Activated CD4-positive, alpha-beta T cell treated with anti-CD3 and anti-CD28 coated beads, Interleukin-2, amount 10 ng/mL, durations not matched to agents 24 days and 14 days (primary cell): ENCODE measurements around the gene PKMYT1. TPM values are rescaled to one million over a fixed set of nuclear protein-coding genes. Genes with fewer than 3 reads are reported as not detected.

Source experiments
- DNase-seq: peaks from one replicate; pipeline ENCODE4 v3.0.0; 2022
- H3K27ac Mint-ChIP-seq: one replicate; pipeline ENCODE4 v1.8.0; 2022; ENCODE audit warnings: mild to moderate bottlenecking, mixed read lengths
- H3K27me3 Mint-ChIP-seq: one replicate; pipeline ENCODE4 v1.8.0; 2022; ENCODE audit warnings: mixed read lengths
- H3K36me3 Mint-ChIP-seq: one replicate; pipeline ENCODE4 v1.8.0; 2022; ENCODE audit warnings: low read depth, mild to moderate bottlenecking, mixed read lengths
- H3K4me1 Mint-ChIP-seq: one replicate; pipeline ENCODE4 v1.8.0; 2021; ENCODE audit warnings: mixed read lengths
- H3K4me3 Mint-ChIP-seq: one replicate; pipeline ENCODE4 v1.8.0; 2022; ENCODE audit warnings: mild to moderate bottlenecking, moderate library complexity, mixed read lengths
- H3K9me3 Mint-ChIP-seq: one replicate; pipeline ENCODE4 v1.8.0; 2021; ENCODE audit warnings: mixed read lengths
- intact Hi-C: fragments of 100-400 bp; cut with micrococcal nuclease; formaldehyde crosslinking; loops from one replicate; pipeline ENCODE4 v1.15.1; 2023
- total RNA-seq: library from RNA; stranded (reverse); gene quantifications from 2 replicates; pipeline ENCODE4 v1.2.3, GENCODE V29; 2022

Gene PKMYT1
- total RNA-seq, 1 donor from 2014 or later: 152 TPM

- no peak for DNase-seq
- H3K9me3 Mint-ChIP-seq: no peaks in the 10 kb centered on the region
- H3K27ac Mint-ChIP-seq: peak overlapping the region; percentile 83
- peaks cover 21% of the 10 kb centered on the region for H3K4me1 Mint-ChIP-seq
- peaks cover 9% of the 10 kb centered on the region for H3K36me3 Mint-ChIP-seq
- intact Hi-C loops: no loop called here
- peaks cover 6% of the 10 kb centered on the region for H3K27me3 Mint-ChIP-seq
- H3K4me3 Mint-ChIP-seq: peak overlapping the region; percentile 95
These were observed 1.6 kb upstream of the PKMYT1 start for GRCh38 chr16:2981899-2982250.

GRCh38 chr16:2981177-2981898, 1.1 kb upstream of the PKMYT1 start:
- Mint-ChIP-seq H3K9me3 (no peaks in the 10 kb centered on the region), H3K27me3 (peaks cover 6% of the 10 kb centered on the region), H3K4me3 (peak overlapping the region; percentile 95), H3K4me1 (peaks cover 22% of the 10 kb centered on the region), H3K27ac (peak overlapping the region; percentile 85), H3K36me3 (peaks cover 10% of the 10 kb centered on the region)
- intact Hi-C loops: no loop called here
- DNase-seq: peak; percentile 57

GRCh38 chr16:2979669-2980226, 498 bp downstream of the PKMYT1 start:
- Mint-ChIP-seq H3K27me3 (peaks cover 6% of the 10 kb centered on the region), H3K27ac (peak overlapping the region; percentile 84), H3K4me1 (peaks cover 22% of the 10 kb centered on the region), H3K36me3 (peaks cover 12% of the 10 kb centered on the region), H3K9me3 (no peaks in the 10 kb centered on the region), H3K4me3 (peak overlapping the region; percentile 95)
- intact Hi-C loops: loop anchor here (1.0 kb wide), 1 partner anchor 9 kb away; no protein-coding TSS in a partner anchor
- DNase-seq: peak; percentile 81

- H3K4me3 Mint-ChIP-seq: no peak overlapping the region
- H3K9me3 Mint-ChIP-seq: no peaks in the 10 kb centered on the region
- H3K27me3 Mint-ChIP-seq: peaks cover 3% of the 10 kb centered on the region
- H3K36me3 Mint-ChIP-seq: peaks cover 16% of the 10 kb centered on the region
- intact Hi-C loops: no loop called here
- H3K4me1 Mint-ChIP-seq: peaks cover 16% of the 10 kb centered on the region
- DNase-seq: no peak
- H3K27ac Mint-ChIP-seq: no peak overlapping the region
These were observed 2.8 kb downstream of the PKMYT1 start for GRCh38 chr16:2977440-2977839.

- peaks cover 21% of the 10 kb centered on the region for H3K36me3 Mint-ChIP-seq
- no peak overlapping the region for H3K27ac Mint-ChIP-seq
- intact Hi-C loops: no loop called here
These were observed 3.6 kb downstream of the PKMYT1 start for GRCh38 chr16:2976673-2977072.

GRCh38 chr16:2976201-2976600, 4.0 kb downstream of the PKMYT1 start:
- Mint-ChIP-seq H3K4me3 (no peak overlapping the region), H3K9me3 (no peaks in the 10 kb centered on the region), H3K4me1 (peaks cover 15% of the 10 kb centered on the region), H3K27me3 (no peaks in the 10 kb centered on the region), H3K27ac (no peak overlapping the region), H3K36me3 (peaks cover 21% of the 10 kb centered on the region)
- no peak for DNase-seq
- intact Hi-C loops: no loop called here

More at GRCh38 chr16:2976673-2977072, 3.6 kb downstream of the PKMYT1 start:
- DNase-seq: no peak
- Mint-ChIP-seq H3K27me3 (peaks cover under 1% of the 10 kb centered on the region), H3K4me3 (no peak overlapping the region), H3K9me3 (no peaks in the 10 kb centered on the region), H3K4me1 (peaks cover 17% of the 10 kb centered on the region)

GRCh38 chr16:2975161-2975795, 5.0 kb downstream of the PKMYT1 start:
- Mint-ChIP-seq H3K4me1 (peaks cover 19% of the 10 kb centered on the region), H3K9me3 (no peaks in the 10 kb centered on the region), H3K27me3 (no peaks in the 10 kb centered on the region), H3K36me3 (peaks cover 27% of the 10 kb centered on the region), H3K4me3 (no peak overlapping the region), H3K27ac (no peak overlapping the region)
- DNase-seq: no peak
- intact Hi-C loops: no loop called here

GRCh38 chr16:2974319-2975056, 5.8 kb downstream of the PKMYT1 start:
- Mint-ChIP-seq H3K4me1 (peaks cover 20% of the 10 kb centered on the region), H3K9me3 (no peaks in the 10 kb centered on the region)
- intact Hi-C loops: no loop called here

GRCh38 chr16:2973605-2974318, 6.5 kb downstream of the PKMYT1 start:
- DNase-seq: no peak
- intact Hi-C loops: no loop called here
- peaks cover 23% of the 10 kb centered on the region for H3K36me3 Mint-ChIP-seq

More at GRCh38 chr16:2974319-2975056, 5.8 kb downstream of the PKMYT1 start:
- no peak for DNase-seq
- Mint-ChIP-seq H3K4me3 (no peak overlapping the region), H3K27me3 (no peaks in the 10 kb centered on the region), H3K36me3 (peaks cover 24% of the 10 kb centered on the region), H3K27ac (no peak overlapping the region)

GRCh38 chr16:2973093-2973492, 7.2 kb downstream of the PKMYT1 start:
- Mint-ChIP-seq H3K27me3 (peaks cover 4% of the 10 kb centered on the region), H3K9me3 (no peaks in the 10 kb centered on the region), H3K4me3 (no peak overlapping the region), H3K27ac (no peak overlapping the region), H3K36me3 (peaks cover 25% of the 10 kb centered on the region), H3K4me1 (peaks cover 26% of the 10 kb centered on the region)
- intact Hi-C loops: no loop called here
- DNase-seq: no peak

More at GRCh38 chr16:2973605-2974318, 6.5 kb downstream of the PKMYT1 start:
- peaks cover 20% of the 10 kb centered on the region for H3K4me1 Mint-ChIP-seq
- H3K27me3 Mint-ChIP-seq: no peaks in the 10 kb centered on the region
- H3K9me3 Mint-ChIP-seq: no peaks in the 10 kb centered on the region
- no peak overlapping the region for H3K27ac Mint-ChIP-seq
- H3K4me3 Mint-ChIP-seq: no peak overlapping the region

GRCh38 chr16:2971985-2972784, 8.1 kb downstream of the PKMYT1 start:
- peak overlapping the region; percentile 24 for H3K4me3 Mint-ChIP-seq
- H3K27me3 Mint-ChIP-seq: peaks cover 7% of the 10 kb centered on the region
- intact Hi-C loops: loop anchor here (2.0 kb wide), 1 partner anchor 49 kb away; the partner anchor contains the start of gene TNFRSF12A
- H3K4me1 Mint-ChIP-seq: peaks cover 23% of the 10 kb centered on the region
- H3K36me3 Mint-ChIP-seq: peaks cover 24% of the 10 kb centered on the region
- H3K27ac Mint-ChIP-seq: no peak overlapping the region
- no peaks in the 10 kb centered on the region for H3K9me3 Mint-ChIP-seq
- DNase-seq: no peak

- intact Hi-C loops: loop anchor here (2.0 kb wide), 1 partner anchor 49 kb away; the partner anchor contains the start of gene TNFRSF12A
- no peak for DNase-seq
- Mint-ChIP-seq H3K27me3 (peaks cover 7% of the 10 kb centered on the region), H3K4me3 (peak overlapping the region; percentile 84), H3K27ac (peak overlapping the region; percentile 45), H3K36me3 (peaks cover 21% of the 10 kb centered on the region), H3K9me3 (no peaks in the 10 kb centered on the region), H3K4me1 (peaks cover 21% of the 10 kb centered on the region)
These were observed 8.9 kb downstream of the PKMYT1 start for GRCh38 chr16:2971134-2971984.
